ENCODE results near the gene CEACAM1. TPM values are rescaled to one million over a fixed set of nuclear protein-coding genes. Genes with fewer than 3 reads are reported as not detected.

The CEACAM1 gene
- total and polyA plus RNA-seq, 3 donors from 2014 or later, result 6.8 to 13.7 (median 12.7) TPM

DNA sequence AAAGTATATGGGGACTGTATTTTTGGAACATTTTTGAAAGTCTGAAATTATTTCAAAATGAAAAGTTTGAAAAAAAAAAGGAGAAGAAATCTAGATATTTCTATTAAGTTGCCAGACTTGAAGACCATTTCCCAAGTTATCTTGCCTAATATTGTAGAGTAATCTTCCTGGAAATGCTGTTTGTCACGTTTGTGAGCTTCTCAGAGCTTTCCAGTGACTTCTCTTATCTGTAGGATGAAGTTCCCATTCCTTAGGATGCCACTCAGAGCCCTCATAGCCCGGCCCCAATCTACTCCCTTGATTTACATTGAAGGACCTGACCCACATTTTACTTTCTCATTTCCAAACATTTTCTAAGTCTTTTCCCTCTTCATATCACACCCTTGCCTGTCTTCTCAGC is 42.8 kb upstream of the CEACAM1 start:
- Histone ChIP-seq H3K27ac (no peak overlapping the region), H3K9me3 (no peaks in the 10 kb centered on the region), H3K27me3 (no peaks in the 10 kb centered on the region), H3K4me3 (no peak overlapping the region), H3K4me1 (no peaks in the 10 kb centered on the region), H3K36me3 (ENCODE audit: low read depth, missing control alignments) (no peaks in the 10 kb centered on the region)
- WGBS, 2 donors, result 66 to 69% methylated on average over 2 of the region's 2 CpGs
- DNase-seq, result no peak
- intact Hi-C loops (cut with DNase I; ENCODE audit: low total_unique reads), result no loop called here
- TF ChIP-seq, protein P1, sequence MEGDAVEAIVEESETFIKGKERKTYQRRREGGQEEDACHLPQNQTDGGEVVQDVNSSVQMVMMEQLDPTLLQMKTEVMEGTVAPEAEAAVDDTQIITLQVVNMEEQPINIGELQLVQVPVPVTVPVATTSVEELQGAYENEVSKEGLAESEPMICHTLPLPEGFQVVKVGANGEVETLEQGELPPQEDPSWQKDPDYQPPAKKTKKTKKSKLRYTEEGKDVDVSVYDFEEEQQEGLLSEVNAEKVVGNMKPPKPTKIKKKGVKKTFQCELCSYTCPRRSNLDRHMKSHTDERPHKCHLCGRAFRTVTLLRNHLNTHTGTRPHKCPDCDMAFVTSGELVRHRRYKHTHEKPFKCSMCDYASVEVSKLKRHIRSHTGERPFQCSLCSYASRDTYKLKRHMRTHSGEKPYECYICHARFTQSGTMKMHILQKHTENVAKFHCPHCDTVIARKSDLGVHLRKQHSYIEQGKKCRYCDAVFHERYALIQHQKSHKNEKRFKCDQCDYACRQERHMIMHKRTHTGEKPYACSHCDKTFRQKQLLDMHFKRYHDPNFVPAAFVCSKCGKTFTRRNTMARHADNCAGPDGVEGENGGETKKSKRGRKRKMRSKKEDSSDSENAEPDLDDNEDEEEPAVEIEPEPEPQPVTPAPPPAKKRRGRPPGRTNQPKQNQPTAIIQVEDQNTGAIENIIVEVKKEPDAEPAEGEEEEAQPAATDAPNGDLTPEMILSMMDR (IDR thresholded peaks at IDR 0.05), result no peak
- no peak for TF ChIP-seq POLR2A (IDR thresholded peaks at IDR 0.05)

DNA sequence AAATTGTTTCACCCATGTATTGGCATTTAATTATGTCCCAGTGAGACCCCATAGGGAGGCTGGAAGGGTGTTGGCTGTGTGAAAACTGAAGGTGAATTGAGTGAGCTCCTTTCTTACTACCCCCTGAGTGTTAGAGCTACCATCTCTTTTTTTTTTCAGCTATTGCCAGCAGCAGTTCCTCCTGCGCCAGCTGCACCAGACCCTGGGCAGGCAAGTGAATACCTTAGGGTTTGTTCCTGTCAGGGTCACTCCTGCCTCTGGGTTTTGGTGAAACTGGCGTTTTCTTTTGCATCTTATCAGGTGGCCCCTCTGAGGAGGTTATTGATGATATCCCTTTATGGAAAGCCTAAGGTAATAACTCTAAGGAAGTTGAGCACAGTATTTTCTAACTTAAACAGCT is 40.9 kb upstream of the CEACAM1 start:
- TF ChIP-seq, protein P1 (IDR thresholded peaks at IDR 0.05), result no peak
- no peak for TF ChIP-seq POLR2A (IDR thresholded peaks at IDR 0.05)
- H3K4me1 ChIP-seq, result no peaks in the 10 kb centered on the region
- no peak overlapping the region for H3K4me3 ChIP-seq
- H3K27ac ChIP-seq, result no peak overlapping the region
- no peaks in the 10 kb centered on the region for H3K27me3 ChIP-seq
- DNase-seq, result no peak
- intact Hi-C loops (cut with DNase I; ENCODE audit: low total_unique reads), result no loop called here
- 76 to 81% methylated on average over 2 of the region's 2 CpGs for WGBS, 2 donors
- H3K36me3 ChIP-seq (ENCODE audit: low read depth, missing control alignments), result no peaks in the 10 kb centered on the region
- no peaks in the 10 kb centered on the region for H3K9me3 ChIP-seq

DNA sequence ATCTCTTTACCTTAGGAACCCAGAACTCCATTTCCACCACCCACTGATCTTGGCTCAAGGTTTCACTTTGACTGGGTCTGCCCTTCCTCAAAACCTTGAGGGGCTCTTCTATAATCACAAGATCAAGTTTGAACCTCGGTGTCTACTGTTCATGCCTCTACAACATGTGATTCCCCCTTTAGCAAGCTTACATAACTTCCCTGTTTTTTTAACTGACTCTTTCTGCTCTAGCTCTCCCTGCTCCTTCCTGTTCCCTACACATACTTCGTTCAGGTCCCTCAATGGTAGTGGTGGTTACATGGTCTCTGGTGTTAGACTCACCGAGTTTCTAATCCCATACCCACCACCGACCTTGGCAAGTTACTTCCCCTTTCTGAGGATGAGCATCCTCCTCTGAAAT is 39.7 kb upstream of the CEACAM1 start:
- TF ChIP-seq POLR2A (IDR thresholded peaks at IDR 0.05), result no peak
- TF ChIP-seq, protein P1 (IDR thresholded peaks at IDR 0.05), result no peak
- Histone ChIP-seq H3K9me3 (no peaks in the 10 kb centered on the region), H3K4me1 (no peaks in the 10 kb centered on the region), H3K27ac (no peak overlapping the region), H3K27me3 (no peaks in the 10 kb centered on the region), H3K36me3 (ENCODE audit: low read depth, missing control alignments) (no peaks in the 10 kb centered on the region), H3K4me3 (no peak overlapping the region)
- 68 to 73% methylated on average over 4 of the region's 4 CpGs for WGBS, 2 donors
- intact Hi-C loops (cut with DNase I; ENCODE audit: low total_unique reads), result no loop called here
- DNase-seq, result no peak

DNA sequence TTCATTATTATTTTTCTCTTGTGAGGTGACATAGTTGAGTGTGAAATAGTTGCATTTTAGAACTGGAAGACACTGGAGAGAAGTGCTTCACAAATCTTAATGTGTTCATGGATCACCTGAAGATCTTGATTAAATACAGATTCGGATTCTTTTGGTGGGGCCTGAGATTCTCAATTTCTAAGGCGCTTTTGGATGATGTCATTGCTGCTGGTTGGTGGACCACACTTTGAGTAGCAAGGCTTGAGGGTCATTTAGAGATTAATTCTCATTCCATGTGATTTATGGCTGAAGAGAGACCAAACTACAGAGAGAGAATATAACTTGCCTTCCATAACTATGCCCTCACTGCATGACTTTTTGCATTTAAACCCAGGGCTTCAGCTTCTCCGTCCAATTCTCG is 39.3 kb upstream of the CEACAM1 start:
- H3K4me3 ChIP-seq, result no peak overlapping the region
- no peaks in the 10 kb centered on the region for H3K4me1 ChIP-seq
- no peaks in the 10 kb centered on the region for H3K27me3 ChIP-seq
- TF ChIP-seq, protein P1 (IDR thresholded peaks at IDR 0.05), result no peak
- TF ChIP-seq POLR2A (IDR thresholded peaks at IDR 0.05), result no peak
- H3K36me3 ChIP-seq (ENCODE audit: low read depth, missing control alignments), result no peaks in the 10 kb centered on the region
- DNase-seq, result no peak
- intact Hi-C loops (cut with DNase I; ENCODE audit: low total_unique reads), result no loop called here
- 54 to 79% methylated on average over 4 of the region's 4 CpGs for WGBS, 2 donors
- H3K27ac ChIP-seq, result no peak overlapping the region
- H3K9me3 ChIP-seq, result no peaks in the 10 kb centered on the region

DNA sequence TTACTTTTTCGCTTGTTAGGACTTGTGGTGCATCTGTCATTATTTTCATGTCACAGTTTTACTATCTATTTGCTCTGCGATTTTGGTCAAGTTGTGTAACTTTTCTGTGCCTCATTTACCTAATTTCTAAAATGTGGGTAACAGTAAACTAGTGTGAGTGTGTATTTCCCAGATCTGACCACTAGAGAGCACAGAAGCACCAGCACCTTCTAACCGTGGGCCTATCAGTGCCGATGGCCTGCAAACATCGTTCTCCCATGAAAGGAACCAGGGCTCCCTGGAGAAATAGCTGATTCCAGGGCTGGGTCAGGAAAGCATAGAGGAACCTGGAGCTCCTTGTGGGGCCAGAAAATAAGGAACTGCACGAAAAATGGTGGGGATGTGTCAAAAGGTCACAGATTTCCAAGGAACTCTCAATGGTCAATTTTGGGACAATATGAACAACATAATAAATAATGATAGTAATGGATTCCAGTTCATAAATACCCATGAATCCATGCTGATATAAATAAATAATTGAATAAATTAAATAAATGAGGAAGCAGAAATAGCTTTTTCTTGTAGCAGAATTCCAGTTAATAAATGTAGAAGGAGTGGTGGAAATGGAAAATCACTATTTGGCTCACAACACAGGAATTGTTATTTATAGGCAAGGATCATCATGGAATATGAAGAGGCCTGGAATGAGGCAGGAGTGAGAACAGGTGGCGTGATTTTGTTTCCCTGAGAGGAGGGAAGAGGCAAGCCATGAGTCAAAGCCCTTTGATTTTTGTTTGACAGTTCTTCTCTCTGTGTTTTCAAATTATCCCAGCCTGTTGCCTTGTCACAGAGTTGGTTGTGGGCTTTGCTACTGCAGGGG is 35.3 kb upstream of the CEACAM1 start:
- intact Hi-C loops (cut with DNase I; ENCODE audit: low total_unique reads), result no loop called here
- no peak for TF ChIP-seq POLR2A (IDR thresholded peaks at IDR 0.05)
- TF ChIP-seq, protein P1 (IDR thresholded peaks at IDR 0.05), result peak in 2 of 3 experiments; percentile 42 to 51
- H3K36me3 ChIP-seq (ENCODE audit: low read depth, missing control alignments), result no peaks in the 10 kb centered on the region
- H3K27me3 ChIP-seq, result no peaks in the 10 kb centered on the region
- H3K4me1 ChIP-seq, result no peaks in the 10 kb centered on the region
- 40% methylated on average over 7 of the region's 7 CpGs for WGBS, 2 donors
- no peaks in the 10 kb centered on the region for H3K9me3 ChIP-seq
- no peak overlapping the region for H3K27ac ChIP-seq
- no peak overlapping the region for H3K4me3 ChIP-seq
- DNase-seq, result peak; percentile 42
